ENCODE data around the gene ASCC3.

ASCC3 gene

DNA sequence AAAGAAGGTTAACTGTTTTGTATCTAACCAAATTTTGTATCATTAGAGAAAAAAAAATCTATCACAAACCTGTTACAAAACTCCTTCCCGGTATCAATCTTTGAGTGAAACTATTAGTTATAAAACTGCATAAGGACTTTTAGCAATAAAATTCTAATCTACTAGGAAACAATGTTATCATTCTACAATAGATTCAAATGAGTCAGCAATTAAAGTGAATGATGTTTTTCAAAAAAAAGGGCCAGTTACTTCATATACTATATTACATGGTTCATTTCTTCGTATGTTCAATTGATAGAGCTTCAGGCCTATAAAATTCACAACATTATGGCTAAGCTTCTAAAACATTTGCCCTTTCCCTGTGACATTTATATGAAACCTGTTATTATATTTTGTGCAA lies 15.6 kb downstream of the ASCC3 start:
- H3K4me3 ChIP-seq (ENCODE audit: low read depth, low read length): no peak overlapping the region
- TF ChIP-seq, protein P1, sequence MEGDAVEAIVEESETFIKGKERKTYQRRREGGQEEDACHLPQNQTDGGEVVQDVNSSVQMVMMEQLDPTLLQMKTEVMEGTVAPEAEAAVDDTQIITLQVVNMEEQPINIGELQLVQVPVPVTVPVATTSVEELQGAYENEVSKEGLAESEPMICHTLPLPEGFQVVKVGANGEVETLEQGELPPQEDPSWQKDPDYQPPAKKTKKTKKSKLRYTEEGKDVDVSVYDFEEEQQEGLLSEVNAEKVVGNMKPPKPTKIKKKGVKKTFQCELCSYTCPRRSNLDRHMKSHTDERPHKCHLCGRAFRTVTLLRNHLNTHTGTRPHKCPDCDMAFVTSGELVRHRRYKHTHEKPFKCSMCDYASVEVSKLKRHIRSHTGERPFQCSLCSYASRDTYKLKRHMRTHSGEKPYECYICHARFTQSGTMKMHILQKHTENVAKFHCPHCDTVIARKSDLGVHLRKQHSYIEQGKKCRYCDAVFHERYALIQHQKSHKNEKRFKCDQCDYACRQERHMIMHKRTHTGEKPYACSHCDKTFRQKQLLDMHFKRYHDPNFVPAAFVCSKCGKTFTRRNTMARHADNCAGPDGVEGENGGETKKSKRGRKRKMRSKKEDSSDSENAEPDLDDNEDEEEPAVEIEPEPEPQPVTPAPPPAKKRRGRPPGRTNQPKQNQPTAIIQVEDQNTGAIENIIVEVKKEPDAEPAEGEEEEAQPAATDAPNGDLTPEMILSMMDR (IDR thresholded peaks at IDR 0.05; ENCODE audit: low read depth, low read length): no peak

DNA sequence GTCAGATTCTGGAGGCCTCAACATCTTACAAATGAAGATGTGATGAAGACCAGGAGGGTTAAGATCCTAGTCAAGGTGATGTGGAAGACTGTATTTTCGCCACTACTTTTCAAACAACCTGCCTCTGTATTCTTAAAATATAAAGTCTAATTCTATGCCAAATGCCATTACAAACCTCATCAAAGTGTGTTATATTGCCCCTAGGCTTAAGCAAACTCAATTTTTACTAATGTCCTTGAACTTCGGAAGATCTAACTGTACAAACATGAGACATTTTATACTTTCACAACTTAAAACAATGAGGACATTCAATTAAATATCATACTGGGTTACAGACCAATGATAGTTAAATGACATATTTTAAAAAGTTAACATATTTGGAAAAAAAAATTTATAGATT lies 19.1 kb downstream of the ASCC3 start:
- H3K4me3 ChIP-seq (ENCODE audit: low read depth, low read length): no peak overlapping the region
- TF ChIP-seq, protein P1 (IDR thresholded peaks at IDR 0.05; ENCODE audit: low read depth, low read length): no peak

DNA sequence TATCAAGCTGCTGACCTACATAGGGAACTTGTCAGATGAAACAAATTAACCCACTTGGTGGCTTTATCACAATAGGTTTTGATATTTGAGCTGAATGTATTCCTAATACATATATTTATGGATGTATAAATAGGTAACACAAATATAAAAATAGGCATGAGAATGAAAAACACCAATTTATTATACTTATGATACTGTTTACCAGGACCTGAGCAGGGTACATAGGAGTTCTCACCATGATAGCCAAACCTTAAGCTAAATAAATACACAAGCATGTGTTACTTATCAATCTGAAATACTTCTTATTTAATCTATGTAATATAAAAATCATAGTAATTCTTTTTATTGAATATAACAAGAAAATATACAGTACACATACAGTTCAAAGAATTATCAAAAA lies 25.0 kb downstream of the ASCC3 start:
- TF ChIP-seq, protein P1 (IDR thresholded peaks at IDR 0.05; ENCODE audit: low read depth, low read length): no peak
- no peak overlapping the region for H3K4me3 ChIP-seq (ENCODE audit: low read depth, low read length)

DNA sequence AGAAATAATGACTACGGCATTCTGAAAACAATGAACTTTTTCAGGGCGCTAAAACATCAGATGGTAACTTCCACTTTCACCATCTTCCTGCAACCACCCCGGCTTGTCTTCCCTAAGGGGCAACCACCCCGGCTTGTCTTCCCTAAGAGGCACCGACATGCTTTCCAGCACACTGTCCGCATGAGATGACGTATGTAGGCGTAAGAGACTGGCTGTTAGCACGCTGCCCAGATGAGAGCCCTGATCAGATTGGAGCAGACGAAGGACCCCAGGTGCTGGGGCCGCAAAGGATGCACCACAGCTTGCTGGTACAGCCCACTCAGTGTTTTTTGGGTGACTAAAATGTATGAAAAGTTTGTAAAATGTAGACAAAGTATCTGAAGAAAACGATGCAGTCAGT lies 29.3 kb downstream of the ASCC3 start:
- TF ChIP-seq, protein P1 (IDR thresholded peaks at IDR 0.05; ENCODE audit: low read depth, low read length): no peak
- no peak overlapping the region for H3K4me3 ChIP-seq (ENCODE audit: low read depth, low read length)

DNA sequence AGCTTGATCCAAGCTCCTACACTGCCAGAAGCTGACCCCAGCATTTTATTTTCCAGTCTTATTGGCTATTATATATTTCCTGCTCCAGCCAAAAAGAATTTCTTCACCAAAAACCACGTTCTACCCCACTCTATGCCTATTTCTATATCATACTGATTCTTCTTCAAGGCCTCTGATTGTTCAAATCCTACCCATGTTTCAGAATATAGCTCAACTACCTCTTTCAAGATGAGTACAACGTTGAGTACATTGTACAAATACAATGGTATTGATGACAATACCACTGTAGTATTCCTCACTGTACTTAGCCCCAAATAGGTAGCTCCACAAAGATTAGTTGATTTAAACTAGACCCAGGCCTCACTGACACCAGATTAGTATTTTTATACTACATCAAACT lies 31.0 kb downstream of the ASCC3 start:
- no peak overlapping the region for H3K4me3 ChIP-seq (ENCODE audit: low read depth, low read length)
- TF ChIP-seq, protein P1 (IDR thresholded peaks at IDR 0.05; ENCODE audit: low read depth, low read length): no peak

DNA sequence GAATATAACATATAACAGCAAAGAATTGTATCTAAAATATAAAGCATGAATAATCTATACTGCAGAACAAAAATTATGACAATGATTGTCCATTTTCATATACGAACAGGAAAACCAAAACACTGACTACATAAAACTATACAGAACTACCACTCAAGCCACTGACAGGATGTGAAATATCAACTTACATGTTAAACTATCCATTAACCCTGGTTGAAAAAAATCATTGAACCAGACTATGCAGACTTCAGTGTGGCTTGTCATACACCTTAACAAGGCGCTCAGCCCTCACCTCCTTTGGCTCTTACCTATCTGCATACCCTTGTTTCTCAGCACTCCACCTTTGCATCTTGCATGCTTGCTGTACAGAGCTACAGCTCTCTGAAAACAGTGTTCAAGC lies 34.9 kb downstream of the ASCC3 start:
- H3K4me3 ChIP-seq (ENCODE audit: low read depth, low read length): no peak overlapping the region
- TF ChIP-seq, protein P1 (IDR thresholded peaks at IDR 0.05; ENCODE audit: low read depth, low read length): no peak

DNA sequence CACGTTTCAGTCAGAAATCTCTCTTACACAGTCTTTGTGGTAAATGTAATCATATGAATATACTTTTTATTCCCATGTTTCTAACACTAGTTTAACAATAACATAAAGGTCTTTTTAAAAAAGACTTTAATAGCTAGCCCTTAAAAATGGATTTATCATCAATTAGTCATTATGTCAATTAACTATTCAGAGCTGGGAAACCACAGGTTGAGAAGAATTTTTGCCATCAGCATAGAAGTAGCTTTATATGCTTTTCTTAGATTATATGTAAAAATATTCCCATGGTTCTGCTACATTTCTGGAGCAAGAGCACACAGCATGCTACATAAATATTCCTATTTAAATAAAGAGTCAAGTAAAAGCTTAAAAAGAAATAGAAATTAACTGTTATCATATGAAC lies 35.5 kb downstream of the ASCC3 start:
- no peak overlapping the region for H3K4me3 ChIP-seq (ENCODE audit: low read depth, low read length)
- TF ChIP-seq, protein P1 (IDR thresholded peaks at IDR 0.05; ENCODE audit: low read depth, low read length): no peak

Data from WI38 (cell line).